ENCODE measurements around the gene FAM13C.
A peak's percentile ranks its signal among the peaks of the same experiment; 100 is the strongest.

- TF ChIP-seq CTCF (IDR thresholded peaks at IDR 0.05), result peak in 1 of 6 experiments; percentile 3
- no peak for TF ChIP-seq POLR2A (IDR thresholded peaks at IDR 0.05)
Measured at GRCh38 chr10:59290448-59290847, 71.9 kb downstream of the FAM13C start.

All from Peyer's patch (tissue), 4 donors.